ENCODE results near the gene SRSF11.
A peak's percentile ranks its signal among the peaks of the same experiment; 100 is the strongest.
"Not testable (repeated sequence)": the region's sequence is repeated elsewhere in the genome, so short reads cannot be mapped to it uniquely, and the experiment has no call there.

Gene SRSF11

GRCh38 chr1:70221238-70222121 is at the start of gene SRSF11:
Gene SRSF11 (plus strand): TSS chr1:70221380. CDS start chr1:70221637, 257 bp downstream.
- DNase-seq: peak; percentile 98

- DNase-seq: no peak
Measured at GRCh38 chr1:70171512-70171911, 49.7 kb upstream of the SRSF11 start.

GRCh38 chr1:70185181-70185580 is 36.0 kb upstream of the SRSF11 start:
- DNase-seq: not testable (repeated sequence)

- DNase-seq: no peak
Measured at GRCh38 chr1:70188522-70188921, 32.7 kb upstream of the SRSF11 start.

- DNase-seq: no peak
Measured at GRCh38 chr1:70190180-70190579, 31.0 kb upstream of the SRSF11 start.

GRCh38 chr1:70192446-70192845 is 28.7 kb upstream of the SRSF11 start:
- not testable (repeated sequence) for DNase-seq

- DNase-seq: no peak
Measured at GRCh38 chr1:70194601-70195000, 26.6 kb upstream of the SRSF11 start.

- no peak for DNase-seq
Measured at GRCh38 chr1:70195342-70195741, 25.8 kb upstream of the SRSF11 start.

- no peak for DNase-seq
Measured at GRCh38 chr1:70196333-70196732, 24.8 kb upstream of the SRSF11 start.

- no peak for DNase-seq
Measured at GRCh38 chr1:70200065-70200464, 21.1 kb upstream of the SRSF11 start.

- no peak for DNase-seq
Measured at GRCh38 chr1:70202173-70202758, 18.9 kb upstream of the SRSF11 start.

- no peak for DNase-seq
Measured at GRCh38 chr1:70204139-70204538, 17.0 kb upstream of the SRSF11 start.

GRCh38 chr1:70204600-70204999 is 16.6 kb upstream of the SRSF11 start:
- no peak for DNase-seq

GRCh38 chr1:70205071-70205433 is 16.1 kb upstream of the SRSF11 start:
- no peak for DNase-seq

- DNase-seq: peak; percentile 98
Measured at GRCh38 chr1:70205434-70206118, 15.6 kb upstream of the SRSF11 start, which contains the start of gene LRRC40. Gene LRRC40 (minus strand): TSS chr1:70205579. CDS start chr1:70205540, 39 bp downstream.

GRCh38 chr1:70206833-70207232 is 14.3 kb upstream of the SRSF11 start:
- DNase-seq: not testable (repeated sequence)

GRCh38 chr1:70207492-70207891 is 13.7 kb upstream of the SRSF11 start:
- no peak for DNase-seq

GRCh38 chr1:70208292-70208691 is 12.9 kb upstream of the SRSF11 start:
- DNase-seq: no peak

GRCh38 chr1:70210820-70211219 is 10.4 kb upstream of the SRSF11 start:
- DNase-seq: no peak

- no peak for DNase-seq
Measured at GRCh38 chr1:70211541-70211940, 9.6 kb upstream of the SRSF11 start.

GRCh38 chr1:70220015-70220414 is 1.2 kb upstream of the SRSF11 start:
- DNase-seq: no peak

GRCh38 chr1:70220517-70221237 is 503 bp upstream of the SRSF11 start:
- no peak for DNase-seq

- no peak for DNase-seq
Measured at GRCh38 chr1:70222716-70223235, 1.6 kb downstream of the SRSF11 start.

Measured in femur (tissue), 1 donor.